ENCODE measurements around the gene KLHL17. TPM values are rescaled to one million over a fixed set of nuclear protein-coding genes. Genes with fewer than 3 reads are reported as not detected.

Gene KLHL17
- total RNA-seq, 1 donor from 2014 or later, result 6.4 TPM

DNA sequence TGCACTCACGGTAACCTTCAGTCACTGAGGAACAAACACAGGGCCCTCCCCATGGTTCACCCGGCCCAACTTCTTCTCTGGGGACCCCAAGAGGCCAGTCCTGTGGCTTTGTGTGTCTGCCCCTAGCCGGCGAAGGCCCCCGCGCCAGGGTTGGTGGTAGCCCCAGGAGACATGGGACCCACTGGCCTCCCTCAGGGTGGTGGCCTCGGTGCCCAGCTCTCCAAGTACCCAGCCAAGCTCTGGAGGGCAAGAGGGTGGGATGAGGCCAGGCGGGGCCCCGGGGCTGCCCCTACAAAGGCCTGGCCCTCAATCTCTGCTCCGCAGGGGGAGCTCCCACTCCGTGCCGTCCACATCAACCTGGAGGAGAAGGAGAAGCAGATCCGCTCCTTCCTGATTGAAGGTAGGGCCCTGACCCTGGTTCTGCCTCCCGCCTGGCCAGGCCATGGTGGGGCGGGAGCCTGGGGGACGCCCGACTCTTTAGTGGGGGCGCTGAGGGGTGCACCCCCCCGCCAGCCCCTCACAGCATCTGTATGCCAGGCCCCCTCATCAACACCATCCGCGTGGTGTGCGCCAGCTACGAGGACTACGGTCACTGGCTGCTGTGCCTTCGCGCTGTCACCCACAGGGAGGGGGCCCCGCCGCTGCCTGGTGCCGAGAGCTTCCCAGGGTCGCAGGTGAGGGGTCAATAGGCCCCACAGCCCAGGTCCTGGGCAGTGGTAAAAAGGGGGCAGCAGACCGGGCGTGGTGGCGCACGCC, 11.5 kb downstream of the KLHL17 start:
- no peaks in the 10 kb centered on the region for H3K9me3 ChIP-seq (replicated peaks)
- H3K36me3 ChIP-seq, result no peaks in the 10 kb centered on the region
- intact Hi-C loops (cut with micrococcal nuclease), result no loop called here
- H3K4me1 ChIP-seq, result peaks cover 13% of the 10 kb centered on the region
- TF ChIP-seq, protein P1, sequence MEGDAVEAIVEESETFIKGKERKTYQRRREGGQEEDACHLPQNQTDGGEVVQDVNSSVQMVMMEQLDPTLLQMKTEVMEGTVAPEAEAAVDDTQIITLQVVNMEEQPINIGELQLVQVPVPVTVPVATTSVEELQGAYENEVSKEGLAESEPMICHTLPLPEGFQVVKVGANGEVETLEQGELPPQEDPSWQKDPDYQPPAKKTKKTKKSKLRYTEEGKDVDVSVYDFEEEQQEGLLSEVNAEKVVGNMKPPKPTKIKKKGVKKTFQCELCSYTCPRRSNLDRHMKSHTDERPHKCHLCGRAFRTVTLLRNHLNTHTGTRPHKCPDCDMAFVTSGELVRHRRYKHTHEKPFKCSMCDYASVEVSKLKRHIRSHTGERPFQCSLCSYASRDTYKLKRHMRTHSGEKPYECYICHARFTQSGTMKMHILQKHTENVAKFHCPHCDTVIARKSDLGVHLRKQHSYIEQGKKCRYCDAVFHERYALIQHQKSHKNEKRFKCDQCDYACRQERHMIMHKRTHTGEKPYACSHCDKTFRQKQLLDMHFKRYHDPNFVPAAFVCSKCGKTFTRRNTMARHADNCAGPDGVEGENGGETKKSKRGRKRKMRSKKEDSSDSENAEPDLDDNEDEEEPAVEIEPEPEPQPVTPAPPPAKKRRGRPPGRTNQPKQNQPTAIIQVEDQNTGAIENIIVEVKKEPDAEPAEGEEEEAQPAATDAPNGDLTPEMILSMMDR (IDR thresholded peaks at IDR 0.05; ENCODE audit: borderline replicate concordance), result no peak
- H3K27me3 ChIP-seq (ENCODE audit: low read depth), result peaks cover 92% of the 10 kb centered on the region
- H3K4me3 ChIP-seq, result no peak overlapping the region
- H3K27ac ChIP-seq (replicated peaks), result no peak overlapping the region
- no peak for DNase-seq

DNA sequence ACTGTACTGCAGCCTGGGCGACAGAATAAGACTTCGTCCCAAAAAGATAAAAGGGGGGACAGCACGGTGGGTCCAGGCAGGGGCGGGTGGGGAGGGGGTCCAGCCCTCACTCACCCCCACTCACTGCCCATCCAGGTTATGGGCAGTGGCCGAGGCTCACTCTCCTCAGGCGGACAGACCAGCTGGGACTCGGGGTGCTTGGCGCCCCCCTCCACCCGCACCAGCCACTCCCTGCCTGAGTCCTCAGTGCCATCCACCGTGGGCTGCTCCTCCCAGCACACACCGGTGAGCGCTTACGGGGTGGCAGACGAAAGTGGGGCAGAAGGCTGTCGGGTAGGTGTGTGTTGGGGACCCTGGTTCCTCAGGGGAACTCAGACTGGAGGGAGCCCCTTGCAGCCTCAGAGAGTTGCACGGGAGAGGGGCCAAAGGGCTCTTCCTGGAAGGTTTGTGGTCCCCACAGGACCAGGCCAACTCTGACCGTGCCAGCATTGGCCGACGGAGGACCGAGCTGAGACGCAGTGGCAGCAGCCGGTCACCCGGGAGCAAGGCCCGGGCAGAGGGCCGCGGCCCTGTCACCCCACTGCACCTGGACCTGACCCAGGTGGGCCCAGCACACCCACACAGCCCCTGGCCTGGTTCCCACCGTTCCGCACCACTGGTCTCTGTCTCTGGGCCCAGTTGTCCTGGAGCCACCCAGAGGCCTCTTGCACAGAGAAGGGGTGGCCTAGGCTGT, 12.5 kb downstream of the KLHL17 start:
- H3K27me3 ChIP-seq (ENCODE audit: low read depth), result peaks cover 84% of the 10 kb centered on the region

DNA sequence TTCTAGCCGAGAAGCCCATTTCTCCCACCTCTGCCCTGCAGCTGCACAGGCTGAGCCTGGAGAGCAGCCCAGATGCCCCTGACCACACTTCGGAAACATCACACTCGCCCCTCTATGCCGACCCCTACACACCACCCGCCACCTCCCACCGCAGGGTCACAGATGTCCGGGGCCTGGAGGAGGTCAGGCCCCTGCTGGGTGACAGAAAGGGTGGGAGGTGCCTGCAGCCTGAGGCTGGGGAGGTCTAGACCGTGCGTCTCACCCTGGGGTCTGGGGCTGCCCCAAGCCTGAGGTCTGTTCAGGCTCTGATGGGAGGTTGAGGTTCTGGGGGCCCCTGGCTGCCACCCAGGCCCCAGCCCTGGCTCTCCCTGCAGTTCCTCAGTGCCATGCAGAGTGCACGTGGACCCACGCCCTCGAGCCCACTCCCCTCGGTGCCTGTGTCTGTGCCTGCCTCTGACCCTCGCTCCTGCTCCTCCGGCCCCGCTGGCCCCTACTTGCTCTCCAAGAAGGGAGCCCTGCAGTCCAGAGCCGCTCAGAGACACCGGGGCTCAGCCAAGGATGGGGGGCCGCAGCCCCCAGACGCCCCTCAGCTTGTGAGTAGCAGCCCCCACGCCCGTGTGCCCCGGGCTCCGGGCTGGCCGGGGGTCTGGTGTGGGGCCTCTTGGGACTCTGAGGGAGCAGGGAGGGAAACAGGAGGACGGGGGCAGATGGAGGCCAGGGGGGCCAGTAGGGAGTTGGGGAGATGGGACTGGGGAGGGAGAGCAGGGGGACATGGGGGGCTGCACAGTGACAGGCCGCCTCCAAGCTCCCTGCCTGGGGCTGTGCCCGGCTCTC, 13.3 kb downstream of the KLHL17 start:
- Histone ChIP-seq H3K27ac (replicated peaks) (peak overlapping the region; percentile 76), H3K4me1 (peaks cover 9% of the 10 kb centered on the region), H3K27me3 (ENCODE audit: low read depth) (peaks cover 76% of the 10 kb centered on the region), H3K36me3 (peaks cover 6% of the 10 kb centered on the region), H3K4me3 (no peak overlapping the region), H3K9me3 (replicated peaks) (no peaks in the 10 kb centered on the region)
- intact Hi-C loops (cut with micrococcal nuclease), result no loop called here
- TF ChIP-seq, protein P1 (IDR thresholded peaks at IDR 0.05; ENCODE audit: borderline replicate concordance), result no peak
- no peak for DNase-seq

More for the DNA sequence above, 12.5 kb downstream of the KLHL17 start:
- Histone ChIP-seq H3K36me3 (no peaks in the 10 kb centered on the region), H3K4me1 (peaks cover 7% of the 10 kb centered on the region), H3K4me3 (no peak overlapping the region), H3K27ac (replicated peaks) (peak overlapping the region; percentile 76), H3K9me3 (replicated peaks) (no peaks in the 10 kb centered on the region)
- DNase-seq, result no peak
- intact Hi-C loops (cut with micrococcal nuclease), result no loop called here
- TF ChIP-seq, protein P1 (IDR thresholded peaks at IDR 0.05; ENCODE audit: borderline replicate concordance), result no peak

DNA sequence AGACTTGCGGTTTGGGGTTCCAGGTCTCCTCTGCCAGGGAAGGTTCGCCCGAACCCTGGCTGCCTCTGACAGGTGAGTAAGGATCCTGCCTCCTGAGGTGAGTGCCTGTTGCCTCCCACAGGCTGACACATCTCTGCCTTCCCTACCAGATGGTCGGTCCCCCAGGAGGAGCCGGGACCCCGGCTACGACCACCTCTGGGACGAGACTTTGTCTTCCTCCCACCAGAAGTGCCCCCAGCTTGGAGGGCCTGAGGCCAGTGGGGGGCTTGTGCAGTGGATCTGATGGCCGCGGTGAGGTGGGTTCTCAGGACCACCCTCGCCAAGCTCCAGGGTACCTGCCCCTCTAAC, 13.9 kb downstream of the KLHL17 start:
- H3K4me1 ChIP-seq, result peaks cover 15% of the 10 kb centered on the region
- H3K27me3 ChIP-seq (ENCODE audit: low read depth), result peaks cover 70% of the 10 kb centered on the region
- H3K36me3 ChIP-seq, result peaks cover 12% of the 10 kb centered on the region
- TF ChIP-seq, protein P1 (IDR thresholded peaks at IDR 0.05; ENCODE audit: borderline replicate concordance), result no peak
- no peak for DNase-seq
- peak overlapping the region; percentile 76 for H3K27ac ChIP-seq (replicated peaks)
- intact Hi-C loops (cut with micrococcal nuclease), result no loop called here
- no peaks in the 10 kb centered on the region for H3K9me3 ChIP-seq (replicated peaks)
- H3K4me3 ChIP-seq, result no peak overlapping the region

DNA sequence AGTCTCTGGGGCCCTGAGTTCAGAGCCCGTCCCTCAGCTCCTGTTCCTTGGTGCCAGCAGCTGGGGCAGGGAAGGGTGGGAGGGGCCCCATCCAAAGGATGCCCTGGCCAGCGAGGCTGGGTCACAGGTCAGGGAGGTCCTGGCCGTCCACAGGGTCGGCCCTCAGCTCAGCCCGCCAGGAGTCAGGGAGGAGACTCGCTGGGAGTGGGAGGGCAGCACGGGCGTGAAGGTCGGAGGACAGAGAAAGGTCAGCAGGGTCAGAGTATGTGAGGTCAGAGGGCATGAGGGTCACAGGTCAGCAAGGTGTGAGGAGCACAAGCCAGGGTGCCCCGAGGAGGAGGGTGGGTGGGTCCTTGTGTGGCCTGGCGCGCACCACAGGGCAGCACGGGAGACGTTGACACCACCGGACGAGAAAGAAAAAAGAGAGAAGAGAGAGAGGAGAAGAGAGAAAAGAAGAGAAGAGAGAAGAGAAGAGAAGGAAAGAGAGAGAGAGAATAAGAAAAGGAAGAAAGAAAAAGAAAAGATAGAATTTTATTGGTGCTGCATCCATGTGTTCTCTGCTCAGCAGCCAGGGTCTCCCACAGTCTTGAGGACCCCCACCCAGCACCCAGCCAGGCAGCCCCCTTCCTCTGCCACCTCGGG, 14.4 kb downstream of the KLHL17 start:
- Histone ChIP-seq H3K9me3 (replicated peaks) (no peaks in the 10 kb centered on the region), H3K27ac (replicated peaks) (peak overlapping the region; percentile 76), H3K36me3 (peaks cover 17% of the 10 kb centered on the region), H3K27me3 (ENCODE audit: low read depth) (peaks cover 65% of the 10 kb centered on the region), H3K4me3 (no peak overlapping the region), H3K4me1 (peaks cover 21% of the 10 kb centered on the region)
- TF ChIP-seq, protein P1 (IDR thresholded peaks at IDR 0.05; ENCODE audit: borderline replicate concordance), result no peak
- intact Hi-C loops (cut with micrococcal nuclease), result no loop called here
- DNase-seq, result no peak

Measured in left ventricle myocardium inferior (tissue), 1 donor.